Activated CD4-positive, alpha-beta T cell treated with anti-CD3 and anti-CD28 coated beads, Interleukin-2, amount 50 U/mL, for 4 hours (primary cell): ENCODE results near the gene ZNF486.
"Not testable (repeated sequence)": the region's sequence is repeated elsewhere in the genome, so short reads cannot be mapped to it uniquely, and the experiment has no call there.

ENCODE experiments used
- DNase-seq, 2 experiments: peaks; one replicate each; pipeline ENCODE4 v3.0.0-alpha.2; 2020

Gene ZNF486

GRCh38 chr19:20167020-20167644 is at the start of gene ZNF486:
Gene ZNF486 (plus strand): TSS chr19:20167214. CDS start chr19:20167331, 117 bp downstream.
- DNase-seq, result peak; percentile 89

GRCh38 chr19:20118064-20118839 is 48.8 kb upstream of the ZNF486 start:
- DNase-seq, result not testable (repeated sequence)

- DNase-seq, result no peak
Observed at GRCh38 chr19:20124879-20125278, 42.1 kb upstream of the ZNF486 start.

- DNase-seq, result not testable (repeated sequence)
Observed at GRCh38 chr19:20132933-20133332, 34.1 kb upstream of the ZNF486 start.

GRCh38 chr19:20137714-20138113 is 29.3 kb upstream of the ZNF486 start:
- DNase-seq, result not testable (repeated sequence)

- no peak for DNase-seq
Observed at GRCh38 chr19:20151617-20152145, 15.3 kb upstream of the ZNF486 start.

- not testable (repeated sequence) for DNase-seq
Observed at GRCh38 chr19:20152506-20152905, 14.5 kb upstream of the ZNF486 start.

- DNase-seq, result no peak
Observed at GRCh38 chr19:20153281-20153680, 13.7 kb upstream of the ZNF486 start.

GRCh38 chr19:20154636-20155035 is 12.4 kb upstream of the ZNF486 start:
- no peak for DNase-seq

GRCh38 chr19:20162821-20163220 is 4.2 kb upstream of the ZNF486 start:
- no peak for DNase-seq

GRCh38 chr19:20164456-20164855 is 2.6 kb upstream of the ZNF486 start:
- no peak for DNase-seq

- no peak for DNase-seq
Observed at GRCh38 chr19:20165971-20166592, 932 bp upstream of the ZNF486 start.

GRCh38 chr19:20167651-20168122 is 673 bp downstream of the ZNF486 start:
- DNase-seq, result no peak

- DNase-seq, result no peak
Observed at GRCh38 chr19:20171285-20171684, 4.3 kb downstream of the ZNF486 start.

- DNase-seq, result not testable (repeated sequence)
Observed at GRCh38 chr19:20175848-20176247, 8.8 kb downstream of the ZNF486 start.

GRCh38 chr19:20179956-20180355 is 12.9 kb downstream of the ZNF486 start:
- DNase-seq, result not testable (repeated sequence)

- DNase-seq, result no peak
Observed at GRCh38 chr19:20182222-20182785, 15.3 kb downstream of the ZNF486 start.

- DNase-seq, result no peak
Observed at GRCh38 chr19:20186174-20186573, 19.2 kb downstream of the ZNF486 start.

- DNase-seq, result no peak
Observed at GRCh38 chr19:20197747-20198146, 30.7 kb downstream of the ZNF486 start.

GRCh38 chr19:20209051-20209450 is 42.0 kb downstream of the ZNF486 start:
- DNase-seq, result no peak

GRCh38 chr19:20214366-20214765 is 47.4 kb downstream of the ZNF486 start:
- not testable (repeated sequence) for DNase-seq

GRCh38 chr19:20221605-20222004 is 54.6 kb downstream of the ZNF486 start:
- DNase-seq, result not testable (repeated sequence)

- DNase-seq, result no peak
Observed at GRCh38 chr19:20233105-20233504, 66.1 kb downstream of the ZNF486 start.
